Measurements from ENCODE around the gene SLC25A13. TPM values are rescaled to one million over a fixed set of nuclear protein-coding genes. Genes with fewer than 3 reads are reported as not detected.

Gene SLC25A13
- total and polyA plus RNA-seq, 2 donors (not counting 1 experiment from before 2014, with no cell fraction given), result 6.9 to 12.0 TPM

DNA sequence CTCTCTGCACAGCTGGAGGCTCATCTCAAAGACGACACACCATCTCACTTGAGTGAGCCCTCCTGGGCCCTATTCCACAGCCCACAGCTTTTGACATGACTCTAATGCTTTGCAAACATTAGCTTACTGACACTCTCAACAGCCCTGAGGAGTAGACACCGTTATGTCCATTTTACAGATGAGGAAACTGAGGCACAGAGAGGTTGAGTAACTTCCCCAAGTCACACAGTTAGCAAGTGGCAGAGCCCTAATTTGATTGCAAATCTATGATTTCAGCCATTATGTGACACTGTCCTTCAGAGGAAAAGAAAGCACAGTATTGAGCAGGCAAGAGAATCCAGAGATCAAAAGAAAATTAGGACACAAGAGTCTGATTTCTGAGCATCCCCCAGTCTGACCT is 16.0 kb downstream of the SLC25A13 start:
- H3K79me2 ChIP-seq (ENCODE audit: control insufficient read depth, insufficient read depth, low read length), result peaks cover 3% of the 10 kb centered on the region
- H3K9ac ChIP-seq (ENCODE audit: insufficient read depth, low read length), result no peak overlapping the region
- no peaks in the 10 kb centered on the region for H4K20me1 ChIP-seq (ENCODE audit: control insufficient read depth, extremely low read depth, insufficient read depth, low read length)
- H3K4me1 ChIP-seq (ENCODE audit: control insufficient read depth, extremely low read depth, insufficient read depth, low read length), result peaks cover 13% of the 10 kb centered on the region
- no peak overlapping the region for H3K27ac ChIP-seq (ENCODE audit: insufficient read depth, low read length)
- no peak overlapping the region for H3K4me2 ChIP-seq (ENCODE audit: extremely low read depth, insufficient read depth, low read length)
- no peak overlapping the region for H2AFZ ChIP-seq (ENCODE audit: low read length)
- no peak overlapping the region for H3K4me3 ChIP-seq (replicated peaks in 1 of 4; ENCODE audit: control extremely low read depth in 1 of 4, insufficient read depth in 1 of 4, low read depth in 3 of 4, low read length in 4 of 4)
- TF ChIP-seq CTCF (conservative IDR thresholded peaks at IDR 0.05 in 1 of 2, IDR thresholded peaks at IDR 0.05 in 1 of 2; ENCODE audit: low read depth in 1 of 2, low read length in 2 of 2), result no peak
- no peaks in the 10 kb centered on the region for H3K27me3 ChIP-seq (ENCODE audit: control insufficient read depth, insufficient read depth, low read length)
- H3K9me3 ChIP-seq (ENCODE audit: control insufficient read depth, insufficient read depth, low read depth, low read length), result no peaks in the 10 kb centered on the region
- no peaks in the 10 kb centered on the region for H3K36me3 ChIP-seq (ENCODE audit: control insufficient read depth, insufficient read depth, low read length)
- no peak for DNase-seq (ENCODE audit: low read depth in 2 of 2)

- H3K36me3 ChIP-seq (ENCODE audit: control insufficient read depth, insufficient read depth, low read length), result no peaks in the 10 kb centered on the region
- no peak overlapping the region for H3K9ac ChIP-seq (ENCODE audit: insufficient read depth, low read length)
- H2AFZ ChIP-seq (ENCODE audit: low read length), result no peak overlapping the region
- peak overlapping the region; percentile 33 for H3K4me2 ChIP-seq (ENCODE audit: extremely low read depth, insufficient read depth, low read length)
- no peaks in the 10 kb centered on the region for H4K20me1 ChIP-seq (ENCODE audit: control insufficient read depth, extremely low read depth, insufficient read depth, low read length)
- H3K9me3 ChIP-seq (ENCODE audit: control insufficient read depth, insufficient read depth, low read depth, low read length), result no peaks in the 10 kb centered on the region
- H3K4me1 ChIP-seq (ENCODE audit: control insufficient read depth, extremely low read depth, insufficient read depth, low read length), result peaks cover 13% of the 10 kb centered on the region
- TF ChIP-seq EZH2 (IDR thresholded peaks at IDR 0.05; ENCODE audit: low read length, missing control alignments) (no peak), CTCF (conservative IDR thresholded peaks at IDR 0.05 in 1 of 2, IDR thresholded peaks at IDR 0.05 in 1 of 2; ENCODE audit: low read depth in 1 of 2, low read length in 2 of 2) (no peak)
- no peak overlapping the region for H3K27ac ChIP-seq (ENCODE audit: insufficient read depth, low read length)
- no peaks in the 10 kb centered on the region for H3K27me3 ChIP-seq (ENCODE audit: control insufficient read depth, insufficient read depth, low read length)
- no peak for DNase-seq (ENCODE audit: low read depth in 2 of 2)
- H3K4me3 ChIP-seq (replicated peaks in 1 of 4; ENCODE audit: control extremely low read depth in 1 of 4, insufficient read depth in 1 of 4, low read depth in 3 of 4, low read length in 4 of 4), result no peak overlapping the region
- peaks cover 3% of the 10 kb centered on the region for H3K79me2 ChIP-seq (ENCODE audit: control insufficient read depth, insufficient read depth, low read length)
These were observed 17.3 kb downstream of the SLC25A13 start for GRCh38 chr7:96304573-96304972.

DNA sequence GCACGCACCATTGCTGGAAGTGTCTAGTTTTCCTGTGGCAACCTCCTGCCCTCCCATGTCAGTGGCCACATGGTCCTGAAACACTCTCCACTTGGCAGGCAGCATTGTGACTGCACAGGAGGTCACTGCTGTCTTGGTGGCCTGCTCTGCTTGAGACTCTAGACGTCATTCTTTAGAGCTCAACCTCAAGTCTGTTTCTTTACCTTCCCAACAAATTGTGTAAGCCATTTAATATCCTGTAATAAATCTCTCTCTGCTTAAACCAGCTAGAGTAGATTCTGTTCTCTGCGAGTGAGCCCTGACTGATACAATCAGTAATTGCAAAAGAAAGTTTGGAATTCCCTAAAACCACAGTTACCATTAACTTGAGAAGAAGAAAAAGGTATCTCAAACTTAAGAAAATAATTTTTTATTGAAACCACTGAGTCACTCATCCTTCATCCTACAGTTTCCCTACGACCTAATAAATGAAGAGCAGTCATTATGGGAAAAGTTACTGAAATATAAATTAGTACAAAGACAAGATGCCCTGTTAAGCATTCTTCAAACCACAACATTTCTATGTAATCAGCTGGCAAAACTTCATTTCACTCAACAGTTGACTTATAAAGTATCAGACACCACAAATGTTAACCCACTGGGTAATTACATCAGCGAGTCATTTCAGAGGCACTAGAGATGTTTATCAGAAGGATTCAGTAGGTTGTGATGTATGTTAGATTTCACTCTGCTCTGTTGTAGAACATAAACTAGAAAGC is 18.0 kb downstream of the SLC25A13 start:
- peak; percentile 65 to 92 for DNase-seq (ENCODE audit: low read depth in 2 of 2)
- peaks cover 13% of the 10 kb centered on the region for H3K4me1 ChIP-seq (ENCODE audit: control insufficient read depth, extremely low read depth, insufficient read depth, low read length)
- no peaks in the 10 kb centered on the region for H3K27me3 ChIP-seq (ENCODE audit: control insufficient read depth, insufficient read depth, low read length)
- H3K36me3 ChIP-seq (ENCODE audit: control insufficient read depth, insufficient read depth, low read length), result no peaks in the 10 kb centered on the region
- peaks cover 3% of the 10 kb centered on the region for H3K79me2 ChIP-seq (ENCODE audit: control insufficient read depth, insufficient read depth, low read length)
- no peak for TF ChIP-seq CTCF (conservative IDR thresholded peaks at IDR 0.05 in 1 of 2, IDR thresholded peaks at IDR 0.05 in 1 of 2; ENCODE audit: low read depth in 1 of 2, low read length in 2 of 2)
- TF ChIP-seq EZH2 (IDR thresholded peaks at IDR 0.05; ENCODE audit: low read length, missing control alignments), result no peak
- peak overlapping the region; percentile 30 for H3K4me2 ChIP-seq (ENCODE audit: extremely low read depth, insufficient read depth, low read length)
- H3K9me3 ChIP-seq (ENCODE audit: control insufficient read depth, insufficient read depth, low read depth, low read length), result no peaks in the 10 kb centered on the region
- H3K9ac ChIP-seq (ENCODE audit: insufficient read depth, low read length), result no peak overlapping the region
- no peak overlapping the region for H3K4me3 ChIP-seq (replicated peaks in 1 of 4; ENCODE audit: control extremely low read depth in 1 of 4, insufficient read depth in 1 of 4, low read depth in 3 of 4, low read length in 4 of 4)
- no peak overlapping the region for H3K27ac ChIP-seq (ENCODE audit: insufficient read depth, low read length)
- H4K20me1 ChIP-seq (ENCODE audit: control insufficient read depth, extremely low read depth, insufficient read depth, low read length), result no peaks in the 10 kb centered on the region
- H2AFZ ChIP-seq (ENCODE audit: low read length), result no peak overlapping the region
